GM12878 (cell line): ENCODE measurements around the gene SAMD3. TPM values are rescaled to one million over a fixed set of nuclear protein-coding genes. Genes with fewer than 3 reads are reported as not detected.

Experiments
- ATAC-seq: fragments of 200-7000 bp; cut with Tn5 transposase; 3 replicates; pipeline ENCODE4 v1.9.1; 2020; ENCODE audit warnings: mild to moderate bottlenecking, moderate library complexity
- BruUV-seq: library from RNA; stranded (reverse); fragments of 400-500 nt; replicated peaks from 2 replicates; lab custom pipeline; 2021; lab: Mats Ljungman, UMichigan
- CTCF ChIA-PET: fragments of 300-600 bp; sonication (Branson Sonifier 250); formaldehyde crosslinking; extraction: SDS; loops from one replicate; lab custom pipeline; 2021; ENCODE audit warnings: inconsistent platforms; lab: Yijun Ruan, JAX
- POLR2A ChIA-PET: fragments of 350-600 bp; formaldehyde crosslinking; extraction: SDS; loops from one replicate; lab custom pipeline; 2021; ENCODE audit warnings: inconsistent platforms; lab: Charles Lee
- RAD21 ChIA-PET: fragments of 300-600 bp; sonication (Branson Sonifier 250); formaldehyde crosslinking; loops from one replicate; lab custom pipeline; 2023; ENCODE audit warnings: antibody characterized with exemption; ENCODE audit not compliant: unreplicated experiment; lab: Charles Lee
- SMC1A ChIA-PET: fragments of 300-600 bp; sonication (Branson Sonifier 250); formaldehyde crosslinking; loops from one replicate; lab custom pipeline; 2023; ENCODE audit not compliant: unreplicated experiment, uncharacterized antibody; lab: Charles Lee
- DNase-seq: peaks from one replicate; pipeline ENCODE4 v3.0.0-alpha.2; 2011; ENCODE audit warnings: low read depth, low spot score
- FAIRE-seq: peaks from 3 replicates; lab custom pipeline; 2011; peaks lifted over from hg19 to GRCh38; lab: Jason Lieb, UNC
- H2AFZ ChIP-seq: 2 replicates; pipeline ENCODE4 v1.6.0; 2011; ENCODE audit warnings: low read depth, low read length, control low read depth; ENCODE audit not compliant: control insufficient read depth
- H3K27ac ChIP-seq: 2 replicates; pipeline ENCODE4 v1.5.1; 2011; ENCODE audit warnings: control low read depth; ENCODE audit not compliant: control insufficient read depth, insufficient read depth
- H3K27me3 ChIP-seq, 2 experiments: replicated peaks in 1 of 2; 2 replicates each; pipeline versions ENCODE4 v1.6.0 to v1.6.1; 2011; ENCODE audit warnings: low read length in 1 of 2; ENCODE audit not compliant: control insufficient read depth in 2 of 2, insufficient read depth in 2 of 2
- H3K36me3 ChIP-seq, 2 experiments: 2 replicates each; pipeline ENCODE4 v1.5.1; 2011; ENCODE audit warnings: low read length in 1 of 2; ENCODE audit not compliant: control insufficient read depth in 2 of 2, insufficient read depth in 2 of 2
- H3K4me1 ChIP-seq: 2 replicates; pipeline ENCODE4 v1.6.1; 2011; ENCODE audit warnings: mild to moderate bottlenecking, low read length, moderate library complexity, mixed read lengths; ENCODE audit not compliant: control insufficient read depth, insufficient read depth
- H3K4me2 ChIP-seq: 2 replicates; pipeline ENCODE4 v1.6.0; 2011; ENCODE audit warnings: control low read depth; ENCODE audit not compliant: control insufficient read depth, insufficient read depth
- H3K4me3 ChIP-seq: fragments of 200-600 bp; sonication (generic); 2 replicates; pipeline ENCODE4 v1.5.1; 2016
- H3K79me2 ChIP-seq: 2 replicates; pipeline ENCODE4 v1.6.0; 2011; ENCODE audit warnings: low read length; ENCODE audit not compliant: control insufficient read depth, insufficient read depth
- H3K9ac ChIP-seq: 2 replicates; pipeline ENCODE4 v1.8.0; 2011; ENCODE audit warnings: low read length, control low read depth, mixed read lengths; ENCODE audit not compliant: control insufficient read depth, insufficient read depth
- H3K9me3 ChIP-seq: replicated peaks from 3 replicates; pipeline ENCODE4 v1.5.1; 2011; ENCODE audit warnings: mild to moderate bottlenecking, low read length; ENCODE audit not compliant: control insufficient read depth, insufficient read depth
- H4K20me1 ChIP-seq: 2 replicates; pipeline ENCODE4 v1.6.0; 2011; ENCODE audit not compliant: control insufficient read depth, insufficient read depth
- BHLHE40 ChIP-seq, 2 experiments: fragments of 450-650 bp in 1 of 2; IDR thresholded peaks; 2 replicates each; pipeline ENCODE4 v1.6.1; 2011 to 2017; ENCODE audit warnings: low read depth in 2 of 2, borderline replicate concordance in 1 of 2, improper control_type of control experiment in 1 of 2, low read length in 1 of 2, mild to moderate bottlenecking in 1 of 2
- EED ChIP-seq: sonication (generic); IDR thresholded peaks from 2 replicates; pipeline ENCODE4 v1.6.1; 2016; ENCODE audit warnings: antibody characterized with exemption, low read depth
- HDAC2 ChIP-seq: fragments of 200-600 bp; sonication (generic); IDR thresholded peaks from 2 replicates; pipeline ENCODE4 v1.6.1; 2017
- KLF5 ChIP-seq: fragments of 450-650 bp; IDR thresholded peaks from 2 replicates; pipeline ENCODE4 v1.6.1; 2014; ENCODE audit warnings: mild to moderate bottlenecking; ENCODE audit not compliant: partially characterized antibody
- MYC ChIP-seq: IDR thresholded peaks from 2 replicates; pipeline ENCODE4 v1.6.1; 2011; ENCODE audit warnings: mild to moderate bottlenecking, low read length, moderate library complexity, inconsistent platforms; ENCODE audit not compliant: insufficient read depth, insufficient replicate concordance, insufficient read length, severe bottlenecking
- NBN ChIP-seq: fragments of 450-650 bp; IDR thresholded peaks from 2 replicates; pipeline ENCODE4 v1.6.1; 2016
- POLR2AphosphoS2 ChIP-seq: IDR thresholded peaks from 2 replicates; pipeline ENCODE4 v1.6.1; 2011; ENCODE audit warnings: low read depth, mild to moderate bottlenecking, low read length, improper control_type of control experiment, moderate library complexity
- RFX5 ChIP-seq: IDR thresholded peaks from 2 replicates; pipeline ENCODE4 v1.6.1; 2011; ENCODE audit warnings: low read depth, low read length, improper control_type of control experiment
- SIN3A ChIP-seq: IDR thresholded peaks from 2 replicates; pipeline ENCODE4 v1.6.1; 2012; ENCODE audit warnings: low read depth, low read length, improper control_type of control experiment
- SMAD5 ChIP-seq: IDR thresholded peaks from 2 replicates; pipeline ENCODE4 v1.6.1; 2016; ENCODE audit warnings: antibody characterized with exemption, low read depth
- TCF12 ChIP-seq: IDR thresholded peaks from 2 replicates; pipeline ENCODE4 v1.6.1; 2011; ENCODE audit warnings: low read depth, mild to moderate bottlenecking, low read length
- WRNIP1 ChIP-seq: IDR thresholded peaks from 2 replicates; pipeline ENCODE4 v1.6.1; 2011; ENCODE audit warnings: low read depth, low read length, improper control_type of control experiment, borderline replicate concordance
- ZNF274 ChIP-seq: IDR thresholded peaks from one replicate; pipeline ENCODE4 v1.8.0; 2011; ENCODE audit not compliant: insufficient read length, insufficient read depth
- WGBS: methylation state at CpG from one replicate; pipeline ENCODE4 v1.1.6; 2016; ENCODE audit warnings: low lambda C conversion rate; ENCODE audit not compliant: insufficient replicate concordance, insufficient coverage; ENCODE audit errors: missing lambda C conversion rate; 5-methylcytosine and 5-hydroxymethylcytosine counted together
- in situ Hi-C: fragments of 300-500 bp; cut with MboI; formaldehyde crosslinking; loops from 9 replicates; pipeline ENCODE4 v1.14.3; 2018; ENCODE audit warnings: mixed read lengths
- intact Hi-C: fragments of 100-400 bp; cut with micrococcal nuclease; formaldehyde crosslinking; loops from one replicate; pipeline ENCODE4 v1.14.2; 2022; ENCODE audit not compliant: unreplicated experiment
- polyA plus RNA-seq, 11 experiments: library from polyadenylated mRNA; depleted of rRNA in 4 of 11; unstranded in 6 of 11; stranded (reverse) in 5 of 11; fragments of >200 nt; fragmentation: Nextera tagmentation in 4 of 11; fragmentation: Illumina TruSeq in 1 of 11; extraction: Ambion mirVana in 4 of 11; extraction: Trizol in 1 of 11; gene quantifications; 1 replicate in 1 of 11; 2 replicates in 10 of 11; pipeline versions ENCODE4 v1.2.1 to v1.2.3, GENCODE V29; 2011 to 2016; ENCODE audit warnings: inconsistent platforms in 2 of 11, missing spikeins in 2 of 11, low read depth in 1 of 11
- total RNA-seq, 4 experiments: library from RNA; depleted of rRNA in 3 of 4; stranded (reverse); fragments of >200 nt in 3 of 4; fragmentation: Illumina TruSeq in 1 of 4; extraction: Trizol in 1 of 4; gene quantifications; 2 replicates each; pipeline versions ENCODE4 v1.2.1 to v1.2.3, GENCODE V29; 2013 to 2021
- TF ChIP-seq, protein P1 (sequence below): fragments of 450-650 bp; formaldehyde crosslinking; IDR thresholded peaks from 2 replicates; pipeline ENCODE4 v1.5.0; 2022; ENCODE audit warnings: mild to moderate bottlenecking, missing genetic modification characterization
- TF ChIP-seq, protein P2 (sequence below): fragments of 450-650 bp; IDR thresholded peaks from 2 replicates; pipeline ENCODE4 v1.6.1; 2014; ENCODE audit warnings: mild to moderate bottlenecking

Gene SAMD3
- total and polyA plus RNA-seq, 10 of the 15 experiments (the other 5 are each of a cell fraction or from before 2014, with no cell fraction given), result 0.04 to 2.3 (median 0.39) TPM; not detected in 2

DNA sequence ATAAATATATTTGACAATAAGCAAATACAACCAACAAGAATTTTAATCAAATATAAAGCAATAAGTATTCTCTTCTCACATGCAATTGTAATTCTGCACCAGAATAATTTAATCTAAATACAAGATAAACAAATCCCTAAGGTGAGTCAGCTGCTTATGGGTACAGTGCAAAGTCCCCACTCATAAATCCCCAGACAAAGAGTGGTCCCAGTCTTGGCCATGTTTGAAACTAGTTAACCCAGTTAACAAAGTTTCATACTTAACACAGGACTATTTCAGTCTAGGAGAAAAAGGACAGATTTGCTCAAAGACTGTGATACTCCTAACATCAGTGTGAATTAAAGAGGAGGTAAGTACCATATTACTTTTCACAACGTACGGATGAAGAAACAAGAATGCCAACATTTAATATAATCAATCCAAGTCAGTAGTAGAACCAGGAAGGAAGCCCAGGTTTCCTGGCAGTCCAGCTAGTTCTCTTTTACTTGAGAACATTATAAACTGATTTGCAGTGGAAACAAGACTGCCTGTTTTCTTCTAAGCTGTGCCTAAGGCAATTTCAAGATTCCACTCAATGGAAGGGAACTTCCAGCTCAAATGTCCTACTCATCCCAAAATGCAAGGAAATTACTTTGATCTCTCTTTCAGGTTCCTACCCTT, 10.4 kb downstream of the SAMD3 start:
- TF ChIP-seq WRNIP1 (no peak), BHLHE40 (IDR thresholded peaks at IDR 0.05; ENCODE audit: borderline replicate concordance in 1 of 2, low read depth in 2 of 2, low read length in 1 of 2) (no peak), EED (no peak), NBN (no peak), SIN3A (no peak), KLF5 (no peak), HDAC2 (no peak), TCF12 (no peak), RFX5 (no peak), MYC (no peak), POLR2AphosphoS2 (no peak), ZNF274 (no peak), SMAD5 (no peak)
- TF ChIP-seq, protein P1, sequence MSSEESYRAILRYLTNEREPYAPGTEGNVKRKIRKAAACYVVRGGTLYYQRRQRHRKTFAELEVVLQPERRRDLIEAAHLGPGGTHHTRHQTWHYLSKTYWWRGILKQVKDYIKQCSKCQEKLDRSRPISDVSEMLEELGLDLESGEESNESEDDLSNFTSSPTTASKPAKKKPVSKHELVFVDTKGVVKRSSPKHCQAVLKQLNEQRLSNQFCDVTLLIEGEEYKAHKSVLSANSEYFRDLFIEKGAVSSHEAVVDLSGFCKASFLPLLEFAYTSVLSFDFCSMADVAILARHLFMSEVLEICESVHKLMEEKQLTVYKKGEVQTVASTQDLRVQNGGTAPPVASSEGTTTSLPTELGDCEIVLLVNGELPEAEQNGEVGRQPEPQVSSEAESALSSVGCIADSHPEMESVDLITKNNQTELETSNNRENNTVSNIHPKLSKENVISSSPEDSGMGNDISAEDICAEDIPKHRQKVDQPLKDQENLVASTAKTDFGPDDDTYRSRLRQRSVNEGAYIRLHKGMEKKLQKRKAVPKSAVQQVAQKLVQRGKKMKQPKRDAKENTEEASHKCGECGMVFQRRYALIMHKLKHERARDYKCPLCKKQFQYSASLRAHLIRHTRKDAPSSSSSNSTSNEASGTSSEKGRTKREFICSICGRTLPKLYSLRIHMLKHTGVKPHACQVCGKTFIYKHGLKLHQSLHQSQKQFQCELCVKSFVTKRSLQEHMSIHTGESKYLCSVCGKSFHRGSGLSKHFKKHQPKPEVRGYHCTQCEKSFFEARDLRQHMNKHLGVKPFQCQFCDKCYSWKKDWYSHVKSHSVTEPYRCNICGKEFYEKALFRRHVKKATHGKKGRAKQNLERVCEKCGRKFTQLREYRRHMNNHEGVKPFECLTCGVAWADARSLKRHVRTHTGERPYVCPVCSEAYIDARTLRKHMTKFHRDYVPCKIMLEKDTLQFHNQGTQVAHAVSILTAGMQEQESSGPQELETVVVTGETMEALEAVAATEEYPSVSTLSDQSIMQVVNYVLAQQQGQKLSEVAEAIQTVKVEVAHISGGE, result no peak
- TF ChIP-seq, protein P2, sequence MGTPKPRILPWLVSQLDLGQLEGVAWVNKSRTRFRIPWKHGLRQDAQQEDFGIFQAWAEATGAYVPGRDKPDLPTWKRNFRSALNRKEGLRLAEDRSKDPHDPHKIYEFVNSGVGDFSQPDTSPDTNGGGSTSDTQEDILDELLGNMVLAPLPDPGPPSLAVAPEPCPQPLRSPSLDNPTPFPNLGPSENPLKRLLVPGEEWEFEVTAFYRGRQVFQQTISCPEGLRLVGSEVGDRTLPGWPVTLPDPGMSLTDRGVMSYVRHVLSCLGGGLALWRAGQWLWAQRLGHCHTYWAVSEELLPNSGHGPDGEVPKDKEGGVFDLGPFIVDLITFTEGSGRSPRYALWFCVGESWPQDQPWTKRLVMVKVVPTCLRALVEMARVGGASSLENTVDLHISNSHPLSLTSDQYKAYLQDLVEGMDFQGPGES, result no peak
- Histone ChIP-seq H2AFZ (no peak overlapping the region), H3K4me2 (no peak overlapping the region), H3K36me3 (no peaks in the 10 kb centered on the region), H4K20me1 (no peaks in the 10 kb centered on the region), H3K4me3 (no peak overlapping the region), H3K27ac (no peak overlapping the region), H3K79me2 (no peaks in the 10 kb centered on the region), H3K4me1 (no peaks in the 10 kb centered on the region), H3K9me3 (no peaks in the 10 kb centered on the region; the same call in 2 of the 3 replicates), H3K27me3 (no peaks in the 10 kb centered on the region), H3K9ac (no peak overlapping the region)
- ChIA-PET SMC1A (interaction anchor here (0.6 to 3.3 kb wide), 6 partner anchors 8 to 577 kb away, joined by 3 to 13 read pairs (median 4); partner anchors contain the start of gene SAMD3), CTCF (interaction anchor here (0.7 to 1.7 kb wide), 4 partner anchors 9 to 54 kb away, joined by 3 to 6 read pairs (median 4); partner anchors contain the start of gene SAMD3), POLR2A (no interaction called here), RAD21 (no interaction called here)
- intact Hi-C loops (no loop called here), in situ Hi-C loops (no loop called here)
- ATAC-seq, result no peak
- BruUV-seq, result no TSS peak
- DNase-seq, result no peak
- 45% methylated on average over 2 of the region's 2 CpGs for WGBS
- no peak for FAIRE-seq
